Cardiac muscle cell (in vitro differentiated cells and primary cell): ENCODE data around the gene CCDC88C. TPM values are rescaled to one million over a fixed set of nuclear protein-coding genes. Genes with fewer than 3 reads are reported as not detected.
A peak's percentile ranks its signal among the peaks of the same experiment; 100 is the strongest.

Source experiments
- DNase-seq, 2 donors: peaks; one replicate each; pipeline versions ENCODE4 v3.0.0 to v3.0.0-alpha.2; 2010 to 2017; ENCODE audit warnings: low read depth in 1 of 2, low spot score in 1 of 2
- H3K27ac ChIP-seq: fragments of 200-600 bp; sonication (generic); 2 replicates; pipeline ENCODE4 v1.5.1; 2016
- H3K27me3 ChIP-seq: fragments of 200-600 bp; sonication (generic); 2 replicates; pipeline ENCODE4 v1.6.0; 2016; ENCODE audit warnings: control low read depth
- H3K36me3 ChIP-seq: fragments of 200-600 bp; sonication (generic); 2 replicates; pipeline ENCODE4 v1.5.1; 2016; ENCODE audit warnings: control low read depth
- H3K4me1 ChIP-seq: fragments of 200-600 bp; sonication (generic); 2 replicates; pipeline ENCODE4 v1.8.1; 2017; ENCODE audit warnings: low read depth, mild to moderate bottlenecking, mixed run types
- H3K4me3 ChIP-seq: fragments of 200-600 bp; sonication (generic); 2 replicates; pipeline ENCODE4 v1.5.1; 2016; ENCODE audit warnings: mild to moderate bottlenecking
- H3K9me3 ChIP-seq: fragments of 200-600 bp; sonication (generic); 2 replicates; pipeline ENCODE4 v1.5.1; 2017; ENCODE audit warnings: low read depth, mild to moderate bottlenecking, control low read depth
- polyA plus RNA-seq: library from polyadenylated mRNA; unstranded; fragments of >200 nt; fragmentation: Nextera tagmentation; extraction: Ambion mirVana; gene quantifications from 2 replicates; pipeline ENCODE4 v1.2.1, GENCODE V29; 2016
- total RNA-seq: library from RNA; depleted of rRNA; stranded (reverse); fragments of >200 nt; gene quantifications from 2 replicates; pipeline ENCODE4 v1.2.3, GENCODE V29; 2016
- TF ChIP-seq, protein P1 (sequence below): IDR thresholded peaks from 2 replicates; pipeline ENCODE4 v1.5.1; 2012; ENCODE audit warnings: low read depth, mild to moderate bottlenecking, low read length

CCDC88C gene
- total RNA-seq (0.92 and 1.2 TPM in 2 replicates), polyA plus RNA-seq (0.49 and 0.57 TPM in 2 replicates)

GRCh38 chr14:91417120-91417982 lies at the start of gene CCDC88C:
Gene CCDC88C, minus strand, starts transcription at chr14:91417820. Its CDS starts 130 bp downstream, at chr14:91417690.
- peak in 1 of 2 donors; percentile 61 for DNase-seq
- H3K9me3 ChIP-seq: no peaks in the 10 kb centered on the region
- no peaks in the 10 kb centered on the region for H3K36me3 ChIP-seq
- no peaks in the 10 kb centered on the region for H3K4me1 ChIP-seq
- peak within 1 kb of the TSS; percentile 40 for H3K4me3 ChIP-seq
- H3K27me3 ChIP-seq: peaks cover 80% of the 10 kb centered on the region
- TF ChIP-seq, protein P1, sequence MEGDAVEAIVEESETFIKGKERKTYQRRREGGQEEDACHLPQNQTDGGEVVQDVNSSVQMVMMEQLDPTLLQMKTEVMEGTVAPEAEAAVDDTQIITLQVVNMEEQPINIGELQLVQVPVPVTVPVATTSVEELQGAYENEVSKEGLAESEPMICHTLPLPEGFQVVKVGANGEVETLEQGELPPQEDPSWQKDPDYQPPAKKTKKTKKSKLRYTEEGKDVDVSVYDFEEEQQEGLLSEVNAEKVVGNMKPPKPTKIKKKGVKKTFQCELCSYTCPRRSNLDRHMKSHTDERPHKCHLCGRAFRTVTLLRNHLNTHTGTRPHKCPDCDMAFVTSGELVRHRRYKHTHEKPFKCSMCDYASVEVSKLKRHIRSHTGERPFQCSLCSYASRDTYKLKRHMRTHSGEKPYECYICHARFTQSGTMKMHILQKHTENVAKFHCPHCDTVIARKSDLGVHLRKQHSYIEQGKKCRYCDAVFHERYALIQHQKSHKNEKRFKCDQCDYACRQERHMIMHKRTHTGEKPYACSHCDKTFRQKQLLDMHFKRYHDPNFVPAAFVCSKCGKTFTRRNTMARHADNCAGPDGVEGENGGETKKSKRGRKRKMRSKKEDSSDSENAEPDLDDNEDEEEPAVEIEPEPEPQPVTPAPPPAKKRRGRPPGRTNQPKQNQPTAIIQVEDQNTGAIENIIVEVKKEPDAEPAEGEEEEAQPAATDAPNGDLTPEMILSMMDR: no peak
- H3K27ac ChIP-seq: no peak within 1 kb of the TSS

DNA sequence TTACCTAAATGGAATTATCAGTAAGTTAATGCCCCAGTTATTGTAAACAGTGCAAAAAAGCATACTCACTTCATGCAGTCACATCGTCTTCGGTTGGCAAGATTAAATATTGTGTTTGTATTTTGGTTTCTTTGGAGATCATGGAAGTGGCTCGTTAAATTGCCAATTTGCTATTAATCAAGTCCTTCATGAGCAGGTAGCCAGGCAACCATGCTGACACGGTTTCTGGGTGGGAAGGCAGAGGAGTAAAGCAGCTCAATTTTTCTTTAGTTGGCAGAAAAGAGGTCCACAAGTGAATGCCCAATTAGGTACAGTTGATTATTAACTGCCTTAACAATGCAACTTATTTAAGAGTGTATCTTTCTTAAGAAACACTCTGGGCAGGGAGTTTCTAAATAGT lies 48.6 kb upstream of the CCDC88C start:
- Histone ChIP-seq H3K27me3 (no peaks in the 10 kb centered on the region), H3K4me3 (no peak overlapping the region), H3K27ac (no peak overlapping the region), H3K36me3 (peaks cover 67% of the 10 kb centered on the region), H3K4me1 (no peaks in the 10 kb centered on the region), H3K9me3 (no peaks in the 10 kb centered on the region)
- DNase-seq: no peak
- TF ChIP-seq, protein P1: no peak

DNA sequence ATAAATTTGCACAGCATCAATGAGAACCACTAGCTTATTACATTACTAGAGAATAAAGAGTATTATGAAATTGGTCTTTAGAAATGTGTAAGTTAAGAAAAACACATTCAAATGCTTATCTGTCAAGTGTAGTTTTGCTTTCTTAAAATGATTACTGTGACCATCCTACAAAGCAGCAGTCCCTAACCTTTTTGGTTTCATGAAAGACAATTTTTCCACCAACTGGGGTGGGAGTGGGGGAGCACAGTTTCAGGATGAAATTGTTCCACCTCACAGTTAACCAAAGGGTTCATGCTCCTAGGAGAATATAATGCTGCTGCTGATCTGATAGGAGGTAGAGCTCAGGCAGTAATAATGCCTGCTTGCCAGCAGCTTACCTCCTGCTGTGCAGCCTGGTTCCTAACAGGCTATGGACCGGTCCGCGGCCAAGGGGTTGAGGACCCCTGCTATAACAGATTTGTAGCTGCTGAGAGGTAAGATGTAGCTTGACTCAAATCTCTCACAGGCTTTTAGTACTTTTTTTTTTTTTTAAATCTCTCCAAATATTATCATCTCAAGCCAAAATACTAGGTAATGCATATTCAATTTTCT lies 47.1 kb upstream of the CCDC88C start:
- Histone ChIP-seq H3K9me3 (no peaks in the 10 kb centered on the region), H3K27ac (no peak overlapping the region), H3K4me1 (no peaks in the 10 kb centered on the region), H3K4me3 (no peak overlapping the region), H3K36me3 (peaks cover 66% of the 10 kb centered on the region), H3K27me3 (no peaks in the 10 kb centered on the region)
- TF ChIP-seq, protein P1: no peak
- no peak for DNase-seq

DNA sequence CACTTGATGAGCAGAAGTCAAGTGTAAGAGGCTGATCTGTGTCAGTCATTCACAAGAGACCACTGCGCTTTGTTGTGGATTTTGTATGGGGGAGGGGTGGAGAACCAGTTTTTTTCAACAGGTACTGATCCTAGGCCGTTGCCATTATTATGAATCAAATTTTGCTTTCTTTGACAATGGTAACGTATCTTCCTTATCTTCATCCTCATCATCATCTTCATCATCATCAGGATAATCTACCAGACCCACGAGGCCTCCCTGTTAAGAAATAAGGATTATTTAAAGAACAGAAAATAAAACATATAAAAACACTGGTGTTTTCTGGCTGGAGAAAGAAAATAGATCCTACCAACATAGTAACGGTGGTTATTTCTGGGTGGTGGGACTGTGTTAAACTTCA lies 41.0 kb upstream of the CCDC88C start:
- no peak for DNase-seq
- Histone ChIP-seq H3K9me3 (no peaks in the 10 kb centered on the region), H3K4me1 (no peaks in the 10 kb centered on the region), H3K27ac (no peak overlapping the region), H3K27me3 (no peaks in the 10 kb centered on the region), H3K36me3 (peaks cover 69% of the 10 kb centered on the region), H3K4me3 (no peak overlapping the region)
- TF ChIP-seq, protein P1: no peak

DNA sequence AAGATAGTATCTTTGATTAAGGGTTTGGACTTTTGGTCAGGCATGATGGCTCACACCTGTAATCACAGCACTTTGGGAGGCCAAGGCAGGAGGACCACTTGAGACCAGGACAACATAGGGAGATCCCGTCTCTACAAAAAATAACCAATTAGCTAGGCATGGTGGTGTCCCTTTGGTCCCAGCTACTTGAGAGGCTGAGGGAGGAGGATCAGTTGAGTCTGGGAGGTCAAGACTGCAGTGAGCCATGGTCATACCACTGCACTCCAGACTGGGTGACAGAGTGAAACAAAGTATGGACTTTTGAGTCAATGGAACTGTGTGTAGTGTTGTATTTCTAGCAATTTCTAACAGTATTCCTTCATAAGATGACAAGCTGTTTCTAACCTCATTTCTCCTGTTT lies 38.7 kb upstream of the CCDC88C start:
- H3K36me3 ChIP-seq: peaks cover 47% of the 10 kb centered on the region

More for the DNA sequence above, 38.7 kb upstream of the CCDC88C start:
- Histone ChIP-seq H3K4me1 (no peaks in the 10 kb centered on the region), H3K27ac (no peak overlapping the region), H3K9me3 (no peaks in the 10 kb centered on the region), H3K27me3 (no peaks in the 10 kb centered on the region), H3K4me3 (no peak overlapping the region)
- no peak for DNase-seq
- TF ChIP-seq, protein P1: no peak
